IMR-90 (cell line): Measurements from ENCODE around the gene AHNAK. TPM values are rescaled to one million over a fixed set of nuclear protein-coding genes. Genes with fewer than 3 reads are reported as not detected.

Experiments used
- ATAC-seq: fragments of 200-7000 bp; cut with Tn5 transposase; 2 replicates; pipeline ENCODE4 v1.9.1; 2020; ENCODE audit warnings: low read depth, mild to moderate bottlenecking, moderate library complexity
- BruUV-seq: library from RNA; stranded (reverse); fragments of 400-500 nt; replicated peaks from 2 replicates; lab custom pipeline; 2021; lab: Mats Ljungman, UMichigan
- CTCF ChIA-PET: fragments of 300-600 bp; formaldehyde crosslinking; extraction: SDS; loops from one replicate; lab custom pipeline; 2021; ENCODE audit warnings: antibody characterized with exemption; lab: Yijun Ruan, JAX
- POLR2A ChIA-PET: fragments of 300-600 bp; sonication (Branson Sonifier 250); formaldehyde crosslinking; loops from one replicate; lab custom pipeline; 2022; ENCODE audit warnings: antibody characterized with exemption; ENCODE audit not compliant: unreplicated experiment; lab: Charles Lee
- DNase-seq: peaks from one replicate; pipeline ENCODE4 v3.0.0; 2013
- H2AFZ ChIP-seq: replicated peaks from 2 replicates; pipeline ENCODE3; 2013; ENCODE audit warnings: low read length, mild to moderate bottlenecking; ENCODE audit not compliant: poor library complexity
- H2AK5ac ChIP-seq: 2 replicates; pipeline ENCODE4 v1.6.1; 2013; ENCODE audit warnings: low read depth, low read length, inconsistent platforms
- H2AK9ac ChIP-seq: replicated peaks from 2 replicates; pipeline ENCODE3; 2013; ENCODE audit warnings: mild to moderate bottlenecking, low read depth, low read length, moderate library complexity; ENCODE audit not compliant: poor library complexity
- H2BK120ac ChIP-seq: 2 replicates; pipeline ENCODE4 v1.6.1; 2013; ENCODE audit warnings: low read depth, low read length, inconsistent platforms
- H2BK15ac ChIP-seq: 3 replicates; pipeline ENCODE4 v1.6.1; 2013; ENCODE audit warnings: low read depth, low read length, inconsistent platforms
- H2BK20ac ChIP-seq: 2 replicates; pipeline ENCODE4 v1.6.1; 2013; ENCODE audit warnings: low read depth, mild to moderate bottlenecking, inconsistent platforms, low read length, moderate library complexity
- H2BK5ac ChIP-seq: 2 replicates; pipeline ENCODE4 v1.6.1; 2013; ENCODE audit warnings: mild to moderate bottlenecking, low read depth, low read length, inconsistent platforms; ENCODE audit not compliant: poor library complexity, severe bottlenecking
- H3K14ac ChIP-seq: replicated peaks from 2 replicates; pipeline ENCODE4 v1.6.1; 2013; ENCODE audit warnings: low read depth, low read length, inconsistent platforms
- H3K18ac ChIP-seq: 2 replicates; pipeline ENCODE4 v1.6.1; 2013; ENCODE audit warnings: low read depth, low read length, control low read depth
- H3K23ac ChIP-seq: 2 replicates; pipeline ENCODE4 v1.6.1; 2013; ENCODE audit warnings: low read depth, low read length, inconsistent platforms
- H3K27ac ChIP-seq: 2 replicates; pipeline ENCODE4 v1.5.1; 2013; ENCODE audit warnings: mild to moderate bottlenecking, control low read depth, low read length; ENCODE audit not compliant: insufficient read depth
- H3K27me3 ChIP-seq: 2 replicates; pipeline ENCODE4 v1.6.1; 2013; ENCODE audit warnings: low read length; ENCODE audit not compliant: control insufficient read depth, insufficient read depth
- H3K36me3 ChIP-seq: 2 replicates; pipeline ENCODE4 v1.6.1; 2013; ENCODE audit warnings: low read length, mixed read lengths; ENCODE audit not compliant: control insufficient read depth, insufficient read depth
- H3K4ac ChIP-seq: 2 replicates; pipeline ENCODE4 v1.6.1; 2013; ENCODE audit warnings: low read depth, low read length, inconsistent platforms
- H3K4me1 ChIP-seq: 2 replicates; pipeline ENCODE4 v1.6.1; 2013; ENCODE audit warnings: low read length, mixed read lengths; ENCODE audit not compliant: control insufficient read depth, insufficient read depth
- H3K4me2 ChIP-seq: 2 replicates; pipeline ENCODE4 v1.6.1; 2013; ENCODE audit warnings: low read depth, mild to moderate bottlenecking, control low read depth, low read length, moderate library complexity
- H3K4me3 ChIP-seq: 2 replicates; pipeline ENCODE4 v1.5.1; 2013; ENCODE audit warnings: low read depth, mild to moderate bottlenecking, control low read depth, low read length, moderate library complexity; ENCODE audit not compliant: insufficient read depth
- H3K56ac ChIP-seq: 2 replicates; pipeline ENCODE4 v1.6.1; 2013; ENCODE audit warnings: low read length, inconsistent platforms; ENCODE audit not compliant: insufficient read depth; ENCODE audit errors: extremely low read depth
- H3K79me1 ChIP-seq, 2 experiments: 2 replicates each; pipeline ENCODE4 v1.6.1; 2013; ENCODE audit warnings: low read length in 2 of 2, inconsistent platforms in 1 of 2, low read depth in 1 of 2
- H3K9ac ChIP-seq: 2 replicates; pipeline ENCODE4 v1.6.1; 2013; ENCODE audit warnings: low read depth, low read length, control low read depth
- H3K9me1 ChIP-seq: 2 replicates; pipeline ENCODE4 v1.6.1; 2013; ENCODE audit warnings: low read length, inconsistent platforms; ENCODE audit not compliant: insufficient read depth
- H3K9me3 ChIP-seq: 2 replicates; pipeline ENCODE4 v1.6.1; 2013; ENCODE audit warnings: low read length; ENCODE audit not compliant: control insufficient read depth, insufficient read depth
- H4K20me1 ChIP-seq: 2 replicates; pipeline ENCODE4 v1.6.1; 2013; ENCODE audit warnings: low read length, inconsistent platforms; ENCODE audit not compliant: insufficient read depth
- H4K5ac ChIP-seq: 2 replicates; pipeline ENCODE4 v1.6.1; 2013; ENCODE audit warnings: mild to moderate bottlenecking, low read depth, low read length, control low read depth
- H4K8ac ChIP-seq, 2 experiments: 2 replicates each; pipeline ENCODE4 v1.6.1; 2013; ENCODE audit warnings: low read depth in 2 of 2, low read length in 2 of 2, control low read depth in 1 of 2, inconsistent platforms in 1 of 2
- H4K91ac ChIP-seq: 2 replicates; pipeline ENCODE4 v1.6.1; 2013; ENCODE audit warnings: low read depth, low read length, inconsistent platforms; ENCODE audit not compliant: insufficient read depth
- BHLHE40 ChIP-seq: fragments of 150-350 bp; IDR thresholded peaks from 2 replicates; pipeline ENCODE4 v1.6.1; 2016; ENCODE audit warnings: mild to moderate bottlenecking, low read depth, low read length
- CEBPB ChIP-seq: IDR thresholded peaks from 2 replicates; pipeline ENCODE4 v1.6.1; 2012; ENCODE audit warnings: low read depth, low read length, improper control_type of control experiment
- FOS ChIP-seq: fragments of 150-350 bp; IDR thresholded peaks from 2 replicates; pipeline ENCODE4 v1.6.1; 2016; ENCODE audit warnings: low read depth, low read length
- NFE2L2 ChIP-seq: fragments of 150-350 bp; IDR thresholded peaks from 2 replicates; pipeline ENCODE4 v1.6.1; 2016; ENCODE audit warnings: low read depth, mild to moderate bottlenecking, low read length
- RAD21 ChIP-seq: IDR thresholded peaks from 2 replicates; pipeline ENCODE4 v1.6.1; 2012; ENCODE audit warnings: low read length, improper control_type of control experiment
- RCOR1 ChIP-seq: IDR thresholded peaks from 2 replicates; pipeline ENCODE4 v1.6.1; 2012; ENCODE audit warnings: mild to moderate bottlenecking, low read length, improper control_type of control experiment; ENCODE audit not compliant: insufficient replicate concordance
- RFX5 ChIP-seq: IDR thresholded peaks from 2 replicates; pipeline ENCODE4 v1.8.0; 2012; ENCODE audit warnings: low read depth, mild to moderate bottlenecking, low read length, moderate library complexity
- SMC3 ChIP-seq: fragments of 150-350 bp; IDR thresholded peaks from 2 replicates; pipeline ENCODE4 v1.6.1; 2016; ENCODE audit warnings: low read depth, mild to moderate bottlenecking, antibody characterized with exemption, low read length, moderate library complexity
- USF2 ChIP-seq: fragments of 150-350 bp; IDR thresholded peaks from 2 replicates; pipeline ENCODE4 v1.6.1; 2017; ENCODE audit warnings: mild to moderate bottlenecking, antibody characterized with exemption, low read length, low read depth
- WGBS, 2 experiments: methylation state at CpG; one replicate each; pipeline versions ENCODE4 v1.1.5 to v1.1.7; 2013; ENCODE audit warnings: missing lambda C conversion rate in 2 of 2; ENCODE audit not compliant: insufficient read length in 1 of 2; ENCODE audit errors: extremely low coverage in 2 of 2; 5-methylcytosine and 5-hydroxymethylcytosine counted together
- dilution Hi-C: fragments of 300-500 bp; cut with HindIII; formaldehyde crosslinking; loops from one replicate; pipeline ENCODE4 v1.14.3; 2018; ENCODE audit warnings: low sequenced_read_pairs; ENCODE audit not compliant: unreplicated experiment
- in situ Hi-C: fragments of 300-500 bp; cut with MboI; formaldehyde crosslinking; loops from 3 replicates; pipeline ENCODE4 v1.14.3; 2019; ENCODE audit warnings: low sequenced_read_pairs, inconsistent platforms, mixed read lengths
- intact Hi-C: fragments of 100-400 bp; cut with micrococcal nuclease; formaldehyde crosslinking; loops from 2 replicates; pipeline ENCODE4 v1.10.0; 2022
- polyA plus RNA-seq, 3 experiments: library from polyadenylated mRNA; depleted of rRNA; stranded (reverse); fragments of >200 nt; gene quantifications; 2 replicates each; pipeline ENCODE4 v1.2.3, GENCODE V29; 2012; ENCODE audit warnings: low replicate concordance in 1 of 3
- total RNA-seq: library from RNA; depleted of rRNA; stranded (reverse); fragments of >200 nt; gene quantifications from 2 replicates; pipeline ENCODE4 v1.2.3, GENCODE V29; 2012
- TF ChIP-seq, protein P1 (sequence below): fragments of 150-350 bp; IDR thresholded peaks from 2 replicates; pipeline ENCODE4 v1.6.1; 2016; ENCODE audit warnings: low read depth, mild to moderate bottlenecking, low read length, moderate library complexity, borderline replicate concordance

AHNAK gene
- total and polyA plus RNA-seq, 2 of the 4 experiments (the other 2 are of a cell fraction): 95.1 to 695 TPM

DNA sequence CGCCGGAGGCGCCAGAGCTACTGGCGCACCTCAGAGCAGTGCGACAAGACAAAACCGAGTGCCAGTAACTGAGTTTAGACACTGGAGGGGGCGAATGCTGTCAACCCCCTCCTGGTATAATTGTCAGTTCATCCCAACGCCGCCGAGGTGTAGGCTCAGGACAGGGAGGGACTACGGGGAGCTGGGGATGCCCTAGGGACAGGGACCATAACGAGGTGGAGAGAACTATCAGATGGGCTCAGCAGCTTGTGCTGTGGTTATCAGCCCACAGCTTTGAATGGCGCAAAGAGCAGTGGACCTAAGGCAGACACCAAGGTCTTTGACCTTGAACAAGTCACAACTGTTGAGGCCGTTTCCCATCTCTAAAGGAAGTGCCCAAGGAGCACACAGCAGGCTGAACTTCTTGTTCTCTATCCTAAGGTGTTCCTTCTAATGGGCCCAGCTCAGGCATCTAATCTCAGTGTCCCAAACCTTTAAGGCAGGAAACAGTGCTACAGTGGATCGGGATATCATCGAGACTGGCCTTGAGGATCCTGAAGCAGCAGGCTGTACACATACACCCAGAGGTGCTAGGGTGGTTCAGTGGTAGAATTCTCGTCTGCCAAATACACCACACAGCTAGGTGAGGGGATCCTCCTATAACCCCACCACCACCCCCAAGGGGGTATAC lies 45.7 kb upstream of the AHNAK start (continued):
- TF ChIP-seq SMC3: no peak

DNA sequence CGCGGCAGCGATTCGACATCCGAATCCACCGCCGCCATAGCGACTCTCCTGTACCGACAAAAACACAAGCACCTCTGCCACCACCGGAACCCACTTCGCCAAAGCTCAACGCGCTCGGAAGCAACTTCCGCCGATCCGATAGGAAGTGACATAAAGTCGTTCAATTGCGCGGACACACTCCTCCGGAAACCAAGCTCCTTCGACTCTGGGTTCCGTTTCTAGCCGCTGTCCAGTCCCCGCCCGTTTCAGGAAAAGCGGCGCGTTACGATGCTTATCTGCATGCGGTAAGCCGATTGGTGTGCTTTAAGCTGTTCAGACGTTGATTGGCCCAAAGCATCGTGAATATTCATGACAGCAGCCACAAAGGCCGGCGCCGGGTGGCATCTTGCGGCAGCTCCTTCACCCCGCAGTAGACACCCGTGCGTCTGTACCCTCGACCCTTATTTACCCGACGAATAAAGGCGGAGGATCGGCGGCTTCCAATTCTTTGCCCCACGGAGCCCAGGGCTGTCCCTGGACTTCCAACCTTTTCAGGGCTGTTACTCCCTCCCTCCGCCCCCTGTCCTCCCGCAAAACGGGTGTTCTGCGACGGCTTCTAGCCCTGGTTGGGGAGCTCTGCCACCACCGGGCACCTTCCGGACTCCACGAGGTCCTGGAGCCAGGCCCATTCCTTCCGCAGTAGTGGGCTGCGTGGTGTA lies 45.0 kb upstream of the AHNAK start, which contains the start of gene TUT1:
Gene TUT1 (minus strand): TSS at position 76 of the 698 bp plus-strand sequence. CDS start 38 bp downstream, at position 38.
- Histone ChIP-seq H3K27me3 (no peaks in the 10 kb centered on the region), H4K91ac (peak within 1 kb of the TSS; percentile 54), H3K23ac (peak within 1 kb of the TSS; percentile 68), H4K8ac (peak within 1 kb of the TSS; percentile 52 to 93), H3K14ac (peak within 1 kb of the TSS; percentile 78), H2BK120ac (no peak within 1 kb of the TSS), H3K4ac (peak within 1 kb of the TSS; percentile 84), H2BK20ac (no peak within 1 kb of the TSS), H3K9me1 (0 out of 2 replicates have a peak, but pooled peaks cover 4% of the 10 kb centered on the region), H3K4me2 (peak within 1 kb of the TSS; percentile 57), H2BK5ac (peak within 1 kb of the TSS; percentile 59), H3K4me1 (peaks cover 6% of the 10 kb centered on the region), H2AK9ac (peak within 1 kb of the TSS; percentile 97), H3K36me3 (peaks cover 38% of the 10 kb centered on the region), H4K5ac (peak within 1 kb of the TSS; percentile 22; the same call in 1 of the 2 replicates), H3K18ac (no peak within 1 kb of the TSS), H3K79me1 (peaks cover 17 to 43% of the 10 kb centered on the region in 2 experiments), H4K20me1 (peaks cover 5% of the 10 kb centered on the region; the same call in 1 of the 2 replicates), H2BK15ac (no peak within 1 kb of the TSS), H2AK5ac (peak within 1 kb of the TSS; percentile 53), H3K4me3 (peak within 1 kb of the TSS; percentile 66), H3K9ac (peak within 1 kb of the TSS; percentile 75), H3K27ac (peak within 1 kb of the TSS; percentile 73), H3K56ac (peak within 1 kb of the TSS; percentile 70), H2AFZ (peak within 1 kb of the TSS; percentile 96), H3K9me3 (no peaks in the 10 kb centered on the region)
- in situ Hi-C loops (no loop called here), dilution Hi-C loops (no loop called here), intact Hi-C loops (loop anchor here (10.0 kb wide), 1 partner anchor 103 kb away; no protein-coding TSS in a partner anchor)
- ChIA-PET POLR2A (interaction anchor here (0.5 to 2.2 kb wide), 10 partner anchors 10 to 205 kb away, joined by 3 to 15 read pairs (median 4); partner anchors contain the start of genes B3GAT3, C11orf98, CSKMT and EEF1G), CTCF (interaction anchor here (0.5 to 1.9 kb wide), 7 partner anchors 14 to 670 kb away, joined by 3 to 5 read pairs (median 3); partner anchors contain the start of genes B3GAT3, EML3 and ROM1)
- peak; percentile 97 for ATAC-seq
- 1% methylated on average over 35 of the region's 58 CpGs; no CpG with 5 or more reads in 1 of the 2 experiments for WGBS, 2 experiments
- no TSS peak for BruUV-seq
- peak; percentile 99 for DNase-seq
- TF ChIP-seq, protein P1, sequence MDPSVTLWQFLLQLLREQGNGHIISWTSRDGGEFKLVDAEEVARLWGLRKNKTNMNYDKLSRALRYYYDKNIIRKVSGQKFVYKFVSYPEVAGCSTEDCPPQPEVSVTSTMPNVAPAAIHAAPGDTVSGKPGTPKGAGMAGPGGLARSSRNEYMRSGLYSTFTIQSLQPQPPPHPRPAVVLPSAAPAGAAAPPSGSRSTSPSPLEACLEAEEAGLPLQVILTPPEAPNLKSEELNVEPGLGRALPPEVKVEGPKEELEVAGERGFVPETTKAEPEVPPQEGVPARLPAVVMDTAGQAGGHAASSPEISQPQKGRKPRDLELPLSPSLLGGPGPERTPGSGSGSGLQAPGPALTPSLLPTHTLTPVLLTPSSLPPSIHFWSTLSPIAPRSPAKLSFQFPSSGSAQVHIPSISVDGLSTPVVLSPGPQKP: no peak
- TF ChIP-seq FOS: no peak
- no peak for TF ChIP-seq NFE2L2
- peak; percentile 25; the same call in 1 of the 2 replicates for TF ChIP-seq BHLHE40
- TF ChIP-seq CEBPB: peak; percentile 19; the same call in 1 of the 2 replicates
- TF ChIP-seq RFX5: 0 out of 2 replicates have a peak, but pooled peaks have one; percentile 59
- TF ChIP-seq RAD21: 0 out of 2 replicates have a peak, but pooled peaks have one; percentile 4
- TF ChIP-seq USF2: no peak
- TF ChIP-seq SMC3: no peak
- peak; percentile 30 for TF ChIP-seq RCOR1
